Thyroid gland (tissue), 4 donors: ENCODE results near the gene EPO.

ENCODE experiments used
- POLR2A ChIP-seq, 2 donors: fragments of 450-650 bp; IDR thresholded peaks; one replicate each; pipeline ENCODE4 v1.6.1; 2017; ENCODE audit warnings: antibody characterized with exemption in 2 of 2, mild to moderate bottlenecking in 2 of 2, moderate library complexity in 1 of 2
- TF ChIP-seq, protein P1 (sequence below), 6 experiments: fragments of 200-600 bp in 3 of 6; fragments of 450-650 bp in 3 of 6; sonication (generic) in 3 of 6; IDR thresholded peaks; one replicate each; pipeline ENCODE4 v1.5.1; 2016 to 2019; ENCODE audit warnings: antibody characterized with exemption in 6 of 6, mild to moderate bottlenecking in 2 of 6, inconsistent platforms in 1 of 6, moderate library complexity in 1 of 6

DNA sequence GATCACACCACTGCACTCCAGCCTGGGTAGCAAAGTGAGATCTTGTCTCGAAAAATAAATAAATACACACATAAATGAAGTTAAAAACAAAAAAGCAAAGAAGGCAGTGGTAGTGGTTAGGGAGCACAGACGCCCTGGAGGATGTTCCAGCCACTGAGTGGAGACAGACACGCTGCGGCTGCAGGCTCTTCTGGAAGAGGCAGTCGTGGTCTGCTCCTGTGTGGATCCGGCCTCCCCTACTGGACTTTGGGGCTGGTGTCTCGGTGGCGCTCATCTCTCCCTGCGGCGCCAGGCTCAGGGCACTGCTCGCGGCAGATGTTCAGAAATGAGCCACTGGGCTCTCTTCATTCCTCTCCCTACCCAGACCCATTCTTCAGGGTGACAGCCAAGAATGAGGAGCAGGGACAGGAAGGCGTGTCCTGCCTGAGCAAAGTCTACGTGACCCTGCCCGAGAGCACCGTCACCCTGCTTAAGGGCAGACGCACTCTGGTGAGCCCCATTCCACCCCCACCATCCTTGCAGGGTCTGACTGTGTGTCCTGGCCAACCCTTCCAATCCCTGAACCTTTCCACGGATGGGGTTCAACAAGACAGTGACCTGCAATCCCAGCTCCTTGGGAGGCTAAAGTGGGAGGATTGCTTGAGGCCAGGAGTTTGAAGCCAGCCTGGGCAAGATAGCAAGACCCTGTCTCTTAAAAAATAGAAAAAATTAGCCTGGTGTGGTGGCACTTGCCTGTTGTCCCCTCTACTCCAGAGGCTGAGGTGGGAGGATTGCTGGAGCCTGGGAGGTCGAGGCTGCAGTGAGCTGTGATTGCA lies 39.3 kb downstream of the EPO start:
- TF ChIP-seq, protein P1, sequence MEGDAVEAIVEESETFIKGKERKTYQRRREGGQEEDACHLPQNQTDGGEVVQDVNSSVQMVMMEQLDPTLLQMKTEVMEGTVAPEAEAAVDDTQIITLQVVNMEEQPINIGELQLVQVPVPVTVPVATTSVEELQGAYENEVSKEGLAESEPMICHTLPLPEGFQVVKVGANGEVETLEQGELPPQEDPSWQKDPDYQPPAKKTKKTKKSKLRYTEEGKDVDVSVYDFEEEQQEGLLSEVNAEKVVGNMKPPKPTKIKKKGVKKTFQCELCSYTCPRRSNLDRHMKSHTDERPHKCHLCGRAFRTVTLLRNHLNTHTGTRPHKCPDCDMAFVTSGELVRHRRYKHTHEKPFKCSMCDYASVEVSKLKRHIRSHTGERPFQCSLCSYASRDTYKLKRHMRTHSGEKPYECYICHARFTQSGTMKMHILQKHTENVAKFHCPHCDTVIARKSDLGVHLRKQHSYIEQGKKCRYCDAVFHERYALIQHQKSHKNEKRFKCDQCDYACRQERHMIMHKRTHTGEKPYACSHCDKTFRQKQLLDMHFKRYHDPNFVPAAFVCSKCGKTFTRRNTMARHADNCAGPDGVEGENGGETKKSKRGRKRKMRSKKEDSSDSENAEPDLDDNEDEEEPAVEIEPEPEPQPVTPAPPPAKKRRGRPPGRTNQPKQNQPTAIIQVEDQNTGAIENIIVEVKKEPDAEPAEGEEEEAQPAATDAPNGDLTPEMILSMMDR (IDR thresholded peaks at IDR 0.05) = no peak
- no peak for TF ChIP-seq POLR2A (IDR thresholded peaks at IDR 0.05)
